NCI-H69 (cell line): ENCODE measurements around the gene AEBP1.

Source experiments
- DNase-seq: peaks from one replicate; lab custom pipeline; 2025; lab: John Stamatoyannopoulos, UW

Gene AEBP1

GRCh38 chr7:44066494-44067063, 37.6 kb upstream of the AEBP1 start:
- no peak for DNase-seq

DNA sequence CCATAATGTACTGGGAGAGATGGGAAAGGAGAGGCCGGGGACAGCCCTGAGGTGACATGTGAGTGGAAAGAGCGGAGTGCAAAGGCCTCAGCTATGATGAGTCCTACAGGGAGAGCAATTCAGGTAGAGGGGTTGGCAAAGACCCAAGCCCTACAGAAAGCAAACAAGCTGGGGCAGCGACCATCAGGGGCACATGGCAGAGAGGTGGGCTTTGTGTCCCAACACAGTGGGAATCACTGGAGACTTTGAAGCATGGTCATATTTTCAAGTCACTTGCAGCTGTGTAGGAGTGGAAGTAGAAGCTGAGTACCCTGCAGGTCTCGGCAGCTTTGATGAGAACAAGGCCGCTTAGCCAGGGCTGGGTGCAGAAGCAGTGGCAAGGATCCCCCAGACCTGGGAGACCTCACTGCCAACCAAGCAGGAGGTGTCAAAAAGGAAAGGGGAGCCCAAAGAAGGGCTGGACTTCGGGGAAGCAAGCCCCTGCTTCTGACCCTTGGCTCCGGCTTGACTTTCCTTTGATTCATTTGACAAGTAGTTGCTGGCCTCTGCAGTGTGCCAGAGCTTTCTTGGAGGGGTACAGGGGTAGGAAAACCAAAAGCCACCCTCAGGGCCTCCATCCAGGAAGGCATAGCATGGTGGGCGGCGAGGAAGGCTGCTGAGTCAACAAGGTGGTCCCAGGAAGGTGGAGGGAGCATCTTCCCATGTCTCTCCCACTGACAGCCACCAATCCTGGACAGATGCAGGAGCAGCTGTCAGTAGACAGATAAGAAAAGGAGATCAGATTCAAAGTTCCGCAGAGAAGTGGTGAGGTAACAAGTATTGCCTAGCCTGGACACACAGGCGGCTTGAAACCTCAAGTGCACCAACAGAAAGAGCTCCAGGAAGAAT, 36.8 kb upstream of the AEBP1 start:
- DNase-seq: no peak

DNA sequence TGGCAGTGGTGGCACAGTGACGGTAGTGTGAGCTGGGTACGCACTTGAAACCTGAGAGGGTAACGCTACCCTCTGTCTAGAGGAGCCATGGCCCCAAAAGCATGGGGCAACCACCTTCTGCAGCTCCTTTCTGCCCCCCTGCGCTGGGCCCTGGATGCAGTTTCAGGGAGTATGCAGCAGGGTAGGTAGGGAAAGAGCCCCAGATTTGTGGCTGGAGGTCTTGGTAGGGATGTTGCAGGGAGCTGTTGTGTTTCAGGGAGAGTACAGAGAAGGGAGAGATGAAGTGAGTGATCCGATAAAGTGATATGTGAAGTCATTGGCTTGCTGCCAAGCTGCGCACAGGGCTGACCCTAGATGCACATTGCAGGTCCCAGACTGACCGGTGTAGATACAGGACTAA, 36.1 kb upstream of the AEBP1 start:
- peak; percentile 56 for DNase-seq

- DNase-seq: no peak
Observed at GRCh38 chr7:44071726-44072363, 32.3 kb upstream of the AEBP1 start.

DNA sequence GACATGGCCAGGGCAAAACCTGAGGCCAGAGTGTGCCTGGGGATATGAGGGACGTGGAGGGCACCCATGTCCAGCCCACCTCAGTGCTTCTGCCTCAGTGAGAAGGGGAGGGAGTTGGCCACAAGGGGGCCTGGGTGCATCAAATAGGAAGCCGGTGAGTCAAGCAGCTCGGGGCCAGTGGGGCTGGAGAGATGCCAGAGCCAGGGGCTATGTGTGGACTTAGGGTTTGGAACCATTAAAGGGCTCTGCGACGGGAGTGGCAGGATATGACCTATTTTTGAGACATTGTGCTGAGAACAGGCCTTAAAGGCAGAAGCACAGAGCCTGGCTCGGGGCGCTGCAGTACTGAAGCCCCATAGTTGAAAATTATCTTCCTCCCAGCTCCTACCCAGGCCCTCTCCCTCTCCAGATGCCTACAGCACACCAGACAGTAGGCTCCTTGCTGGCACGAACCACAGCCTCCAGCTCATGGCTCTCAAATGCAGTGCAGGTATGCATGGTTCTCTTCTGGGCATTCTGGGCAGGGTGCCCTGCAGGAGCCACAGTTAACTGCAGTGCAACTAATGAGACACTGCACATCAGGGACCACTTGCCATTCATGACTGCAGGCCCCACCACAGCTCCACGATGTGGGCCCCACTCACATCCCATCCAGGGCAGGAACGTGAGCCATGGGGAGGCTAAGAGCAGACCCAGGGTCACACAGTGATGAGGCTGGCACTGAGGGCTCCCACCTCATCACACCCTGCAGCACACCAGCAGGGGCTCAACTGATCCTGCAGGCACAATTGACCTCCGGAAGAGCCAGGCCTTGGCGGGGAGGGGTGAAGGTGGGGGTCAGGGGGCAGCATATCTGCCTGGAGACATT, 31.5 kb upstream of the AEBP1 start:
- DNase-seq: peak; percentile 89

DNA sequence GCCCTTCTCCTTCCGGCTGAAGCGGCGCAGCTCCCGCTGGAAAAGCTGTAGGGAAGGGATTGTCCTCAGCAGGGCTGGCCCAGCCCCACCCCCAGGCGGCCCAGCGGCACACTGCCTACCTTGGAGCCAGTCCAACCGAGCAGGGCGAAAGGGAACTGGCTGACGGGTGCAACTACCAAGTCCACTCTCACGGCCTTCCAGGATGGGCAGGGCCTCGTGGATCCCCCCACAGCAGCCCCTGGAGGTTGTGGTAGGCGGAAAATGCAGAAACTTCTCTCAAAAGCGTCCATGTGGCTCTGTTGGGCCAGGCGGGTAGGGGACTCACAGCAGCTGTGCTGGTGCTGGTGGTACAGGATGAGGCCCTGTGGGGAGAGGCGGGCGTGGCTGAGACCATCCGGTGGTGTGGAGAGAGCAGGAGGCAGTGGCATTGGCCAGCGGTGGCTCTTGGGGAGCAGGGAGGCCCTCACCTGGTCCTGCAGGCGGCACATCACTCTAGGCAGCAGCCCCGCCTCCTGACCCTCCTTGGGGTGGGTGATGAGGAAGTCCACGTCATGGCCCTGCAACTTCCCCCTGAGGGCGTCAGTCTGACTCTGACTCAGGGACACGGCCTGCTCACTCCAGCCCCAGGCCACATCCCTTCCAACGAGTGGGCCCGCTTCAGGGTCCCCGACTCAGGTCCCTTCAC, 30.3 kb upstream of the AEBP1 start:
- DNase-seq: no peak

DNA sequence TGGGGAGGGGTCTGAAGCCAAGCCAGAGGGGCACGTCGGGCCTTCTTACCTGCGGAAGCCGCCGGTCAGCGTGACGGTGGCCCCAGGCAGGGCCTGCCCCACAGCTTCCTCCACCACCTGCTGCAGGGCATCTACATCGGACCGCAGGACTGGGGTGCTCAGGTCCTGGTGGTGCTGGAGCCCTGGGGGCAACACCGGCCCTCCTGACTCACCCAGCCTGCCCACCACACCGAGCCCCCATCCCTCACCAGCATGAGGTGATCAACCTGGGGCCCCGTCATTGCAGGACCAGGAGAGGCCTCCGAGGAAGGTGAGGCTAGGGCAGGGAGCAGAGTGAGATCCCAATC, 29.8 kb upstream of the AEBP1 start:
- DNase-seq: no peak

DNA sequence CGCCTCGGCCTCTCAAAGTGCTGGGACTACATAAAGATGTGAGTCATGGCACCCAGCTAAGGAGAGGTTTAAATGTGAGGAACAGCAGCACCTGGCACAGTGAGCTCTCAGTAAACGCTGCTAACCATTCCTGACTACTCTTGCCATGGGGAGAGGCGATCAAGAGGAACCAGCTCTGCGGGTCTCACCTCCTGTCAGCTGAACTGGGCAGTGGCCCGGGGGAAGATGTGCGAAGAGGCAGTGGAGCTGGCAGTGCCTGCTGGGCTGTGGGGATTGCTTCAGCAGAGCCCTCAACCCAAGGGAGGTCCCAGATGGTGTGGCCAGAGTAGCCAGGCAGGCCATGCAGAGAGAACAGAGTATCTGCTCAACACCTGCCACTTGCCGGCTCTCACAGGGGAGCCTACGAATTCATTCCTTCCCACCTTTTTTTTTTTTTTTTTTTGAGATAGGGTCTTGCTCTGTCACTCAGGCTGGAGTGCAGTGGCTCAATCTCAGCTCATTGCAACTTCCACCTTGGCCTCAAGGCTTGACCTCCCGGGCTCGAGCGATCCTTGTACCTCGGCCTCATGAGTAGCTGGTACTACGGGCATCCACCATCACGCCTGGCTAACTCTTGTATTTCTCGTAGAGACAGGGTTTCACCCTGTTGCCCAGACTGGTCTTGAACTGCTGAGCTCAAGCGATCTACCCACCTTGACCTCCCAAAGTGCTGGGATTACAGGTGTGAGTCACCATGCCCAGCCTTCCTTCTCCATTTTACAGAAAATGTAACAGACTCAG, 28.7 kb upstream of the AEBP1 start:
- no peak for DNase-seq

DNA sequence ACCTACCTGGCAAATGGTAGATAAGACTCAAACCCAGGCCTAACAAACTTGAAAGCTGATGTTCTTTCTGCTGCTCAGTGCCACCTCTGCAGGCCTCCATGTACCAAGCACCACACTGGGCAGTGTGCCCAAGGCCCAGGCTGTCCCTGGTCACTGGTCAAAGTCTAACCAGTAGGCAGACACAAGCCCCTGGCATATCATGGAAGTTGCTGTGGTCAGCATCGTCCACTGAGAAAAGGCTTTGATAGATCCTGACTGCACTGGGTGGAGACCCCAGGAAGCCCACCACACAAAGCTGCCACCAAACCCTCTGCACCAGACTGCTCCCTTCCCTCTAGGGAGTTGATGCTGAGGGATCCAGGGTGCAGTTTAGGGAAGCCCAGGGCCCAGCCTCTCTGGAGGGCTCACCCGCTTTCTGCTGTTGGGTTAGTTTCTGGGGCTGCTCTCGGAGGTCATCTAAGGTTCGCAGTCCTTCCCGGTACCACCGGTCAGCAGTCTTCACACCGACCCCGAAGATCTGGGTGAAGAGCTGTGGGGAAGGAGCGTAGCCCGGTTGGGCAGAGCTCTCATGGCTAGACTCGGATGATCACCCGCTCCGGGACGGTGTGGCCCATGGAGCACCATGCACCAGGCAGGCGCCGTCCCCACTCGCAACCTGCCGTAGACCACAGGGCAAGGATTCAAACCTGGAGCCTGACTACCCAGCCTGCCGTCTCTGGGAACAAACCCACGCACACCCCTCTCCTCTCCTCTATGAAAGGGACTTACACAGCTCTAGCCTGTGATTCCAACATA, 27.8 kb upstream of the AEBP1 start:
- no peak for DNase-seq

DNA sequence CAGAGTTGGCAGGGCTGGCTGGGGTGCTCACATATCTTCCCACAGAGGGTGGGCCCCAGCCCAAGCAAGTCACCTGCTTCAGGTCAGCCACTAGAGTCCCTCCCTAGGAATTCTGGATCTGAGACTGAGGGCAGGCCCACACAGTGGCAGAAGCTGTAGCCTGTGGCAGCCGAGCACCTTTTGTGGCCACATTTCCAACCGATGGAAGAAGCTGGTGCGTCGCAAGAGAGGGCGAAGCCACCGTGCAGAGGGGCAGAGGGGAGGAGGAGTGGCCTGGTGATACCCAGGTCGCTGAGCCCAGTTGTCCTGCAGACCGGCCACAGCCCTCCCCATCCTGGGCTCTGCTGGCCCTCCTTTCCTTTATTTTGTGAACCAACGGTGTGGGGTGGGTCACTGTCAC, 27.1 kb upstream of the AEBP1 start:
- DNase-seq: no peak

DNA sequence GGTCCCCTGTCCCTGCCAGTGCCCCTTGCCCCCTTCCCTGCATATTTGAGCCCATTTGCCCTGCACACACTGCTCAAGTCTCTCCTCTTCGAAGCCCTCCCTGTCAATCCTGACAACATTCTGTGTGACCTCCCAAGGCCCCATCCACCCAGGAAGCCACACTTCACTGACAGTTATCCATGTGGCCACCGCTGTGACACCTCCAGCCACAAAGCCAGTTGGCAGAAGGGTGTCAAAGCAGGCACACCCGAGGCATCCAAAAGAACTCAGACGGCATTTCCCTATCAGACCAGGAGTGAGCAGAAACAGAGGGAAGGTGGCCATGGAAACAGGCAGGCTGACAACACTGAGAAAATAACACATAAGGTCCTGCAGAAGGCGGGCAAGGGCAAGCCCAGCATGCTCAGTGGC, 26.5 kb upstream of the AEBP1 start:
- no peak for DNase-seq

GRCh38 chr7:44078521-44078920, 25.6 kb upstream of the AEBP1 start:
- no peak for DNase-seq

DNA sequence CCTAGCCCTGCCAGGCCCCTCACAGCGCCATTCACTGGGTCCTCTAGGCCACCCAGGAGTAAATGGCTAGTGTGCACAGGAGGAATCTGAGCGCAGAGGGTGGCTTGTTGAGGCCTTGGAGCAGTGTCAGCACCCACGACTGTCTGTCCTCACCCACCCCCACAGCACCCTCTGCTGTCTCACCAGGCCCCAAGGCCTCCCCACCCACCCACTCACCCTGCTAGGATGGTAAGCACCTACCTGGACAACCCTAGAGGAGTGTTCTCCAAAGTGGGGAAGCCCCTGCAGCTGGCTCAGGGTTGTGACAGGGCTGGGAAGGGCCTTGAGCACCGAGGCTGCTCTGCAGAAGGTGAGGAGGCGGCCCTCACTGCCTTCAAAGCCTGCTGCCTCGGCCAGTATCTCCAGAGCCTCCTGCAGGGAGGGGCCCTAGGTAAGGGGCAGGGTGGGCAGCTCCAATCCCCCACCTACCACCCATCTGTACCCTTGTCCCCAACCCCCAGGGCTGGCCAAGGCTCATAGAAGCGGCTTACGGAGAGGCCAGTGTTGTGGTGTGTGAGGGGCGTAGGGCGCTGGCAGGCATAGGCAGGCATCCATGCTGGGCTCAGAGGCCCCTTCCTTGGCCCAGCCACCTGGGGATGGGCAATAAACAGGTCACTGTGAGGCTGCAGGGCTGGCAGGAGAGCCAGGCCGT, 24.7 kb upstream of the AEBP1 start:
- no peak for DNase-seq

DNA sequence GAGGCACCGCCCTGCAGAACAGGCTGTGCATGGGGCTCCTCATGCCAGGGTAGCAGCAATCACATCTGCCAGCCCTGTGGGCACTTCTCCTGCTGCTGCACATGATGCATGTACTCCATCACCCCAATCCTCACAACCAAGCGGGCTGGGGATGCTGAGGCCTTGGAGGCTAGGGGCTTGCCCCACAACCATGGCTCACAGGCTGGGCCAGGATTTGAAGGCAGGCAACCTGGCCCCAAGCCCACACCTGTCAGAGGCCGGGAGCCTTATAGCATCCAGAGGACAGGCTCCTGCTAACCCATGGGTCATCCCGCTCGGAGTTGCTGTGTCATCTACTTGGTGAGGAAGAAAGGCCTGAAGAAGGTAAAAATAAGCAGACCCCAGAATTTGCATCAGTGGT, 24.0 kb upstream of the AEBP1 start:
- DNase-seq: no peak

DNA sequence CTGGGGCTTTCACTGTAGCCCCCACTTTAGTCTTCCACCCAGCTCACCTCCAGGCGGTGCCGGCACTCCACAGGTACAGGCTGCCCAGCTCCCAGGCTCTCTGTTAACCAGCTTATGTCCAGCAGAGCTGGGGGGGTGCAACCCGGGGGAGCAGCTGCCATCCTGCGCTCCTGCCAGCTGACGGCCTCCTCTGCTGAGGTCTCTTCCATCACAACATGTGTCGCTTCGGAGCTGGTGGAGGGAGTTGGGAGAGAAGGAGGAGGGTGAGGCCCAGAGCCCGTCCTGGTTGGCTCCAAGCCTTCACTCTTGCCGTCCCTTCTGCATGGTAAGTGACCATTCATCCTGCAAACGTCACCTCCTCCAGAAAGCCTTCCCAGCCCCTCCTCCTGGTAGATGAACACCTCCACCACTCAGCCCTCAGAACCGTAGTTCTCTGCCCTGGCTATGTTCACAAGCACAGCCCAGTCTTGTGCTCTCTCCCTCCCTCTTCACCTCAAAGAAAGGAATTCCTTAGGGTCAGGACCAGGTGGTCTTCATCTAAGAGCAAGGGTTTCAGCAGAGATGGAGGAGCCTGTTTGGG, 23.4 kb upstream of the AEBP1 start:
- DNase-seq: no peak

DNA sequence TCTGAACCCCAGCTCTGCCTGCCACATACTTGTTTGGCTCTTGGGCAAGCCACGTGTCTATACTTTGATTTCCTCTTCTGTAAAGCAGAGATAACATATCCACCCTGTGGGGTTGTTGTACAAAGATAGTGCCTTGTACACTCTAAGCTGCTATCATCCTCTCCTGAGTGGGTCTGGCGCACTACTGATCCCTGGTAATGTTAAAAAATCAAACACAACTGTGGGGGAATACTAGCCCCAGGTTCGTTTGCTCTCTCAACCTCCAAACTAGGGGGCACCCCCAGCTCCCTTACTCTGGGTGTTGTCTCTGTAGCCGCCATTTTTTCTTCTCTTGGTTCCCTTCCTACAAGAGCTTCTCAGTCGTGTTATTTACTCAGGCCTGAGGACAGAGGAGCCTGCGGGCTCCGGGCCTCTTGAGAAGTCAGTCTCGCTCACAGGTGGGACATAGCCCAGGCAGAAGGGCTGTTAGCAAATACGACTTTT, 22.8 kb upstream of the AEBP1 start:
- no peak for DNase-seq

DNA sequence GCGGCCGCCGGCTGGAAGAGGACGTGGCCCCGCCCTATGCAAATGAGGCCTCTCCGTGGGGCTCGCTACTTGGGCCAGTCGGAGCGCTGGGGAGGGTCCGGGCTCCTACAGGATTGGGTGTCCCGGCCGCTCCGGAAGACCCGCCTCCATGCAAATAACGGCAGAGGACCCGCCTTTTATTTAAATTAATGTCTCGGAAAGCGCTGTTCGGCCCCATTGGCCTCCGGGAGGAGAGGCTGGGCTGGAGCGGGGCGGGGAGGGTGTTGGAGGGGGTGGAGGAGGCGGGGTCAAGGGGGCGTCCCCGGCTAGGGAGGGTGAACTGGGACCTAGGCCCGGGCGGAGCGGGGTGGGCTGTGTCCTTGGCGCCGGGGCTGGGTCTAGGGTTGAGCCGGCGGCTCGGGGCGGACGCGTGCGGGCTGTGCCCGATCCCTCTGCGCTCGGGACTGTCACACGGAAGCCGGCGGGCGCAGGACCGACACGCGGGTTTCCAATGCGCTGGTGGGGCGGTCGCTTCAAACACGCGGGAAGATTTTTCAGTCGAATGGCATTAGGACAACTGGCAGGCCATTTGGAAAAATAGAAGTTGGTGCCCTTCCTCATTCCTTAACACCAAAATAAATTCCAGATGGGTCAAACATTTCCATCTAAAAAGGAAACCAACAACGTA, 21.5 kb upstream of the AEBP1 start:
- peak; percentile 100 for DNase-seq

DNA sequence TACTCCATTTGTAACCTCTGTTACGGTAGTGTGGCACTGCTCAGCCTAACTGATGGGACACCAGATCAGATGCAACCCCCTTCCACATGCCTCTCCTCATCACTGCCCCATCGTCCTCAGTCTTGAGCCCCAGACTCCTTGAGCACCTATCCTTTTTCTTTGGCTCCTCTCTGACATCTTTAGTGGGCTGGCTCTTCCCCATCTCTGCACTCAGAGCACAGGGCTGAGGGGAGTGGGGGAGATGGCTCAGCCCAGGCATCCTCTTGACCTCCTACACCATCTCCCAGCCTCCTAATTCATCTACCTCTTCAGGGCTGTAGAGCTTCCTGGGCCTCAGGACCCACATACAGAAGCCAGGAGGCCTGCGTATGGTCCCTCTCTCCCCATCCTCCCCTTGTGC, 20.3 kb upstream of the AEBP1 start:
- DNase-seq: no peak

GRCh38 chr7:44084701-44085100, 19.4 kb upstream of the AEBP1 start:
- DNase-seq: no peak
